Heart left ventricle (tissue), 13 donors: ENCODE measurements around the gene KIF16B.

Source experiments
- POLR2A ChIP-seq, 2 donors: fragments of 450-650 bp; IDR thresholded peaks; one replicate each; pipeline ENCODE4 v1.6.1; 2017; ENCODE audit warnings: antibody characterized with exemption in 2 of 2, mild to moderate bottlenecking in 2 of 2, moderate library complexity in 2 of 2
- TF ChIP-seq, protein P1 (sequence below), 12 donors: fragments of 200-600 bp; sonication (generic) in 4 of 12; IDR thresholded peaks; one replicate each; pipeline versions ENCODE4 v1.5.0 to v1.8.0; 2018 to 2022; ENCODE audit warnings: antibody characterized with exemption in 12 of 12, mild to moderate bottlenecking in 5 of 12
- donor health status: ischemic (EF 13 %, LVEDD 7.1; RV severe dilation, severe dysfunction).
- donor health status: DM: no; HTN: yes; CAD: no.
- donor health status: DM: no; HTN: no; CAD: no.
- donor health status: ischemic (EF 25% LVEDD 6.9; RV normal size, moderate dysfunction).
- donor health status: ischemic (EF 25% LVEDD 5.7; RV mildly dilated, moderate dysfunction).
- donor health status: ischemic (EF 35%, LVEDD 5.7; RV mildly dilated, moderate dysfunction).
- donor health status: nonischemic (EF 11% LVEDD 7.7; RV severe dilation, severe dysfunction).
- donor health status: DM: yes; HTN: yes; CAD: no.
- donor health status: PGD.
- donor health status: ischemic (EF 29% LVEDD 5.4; RV normal size, mild dysfunction).
- donor health status: nonischemic (EF 23%, LVEDD 6.1; RV moderate dilation, normal function).

DNA sequence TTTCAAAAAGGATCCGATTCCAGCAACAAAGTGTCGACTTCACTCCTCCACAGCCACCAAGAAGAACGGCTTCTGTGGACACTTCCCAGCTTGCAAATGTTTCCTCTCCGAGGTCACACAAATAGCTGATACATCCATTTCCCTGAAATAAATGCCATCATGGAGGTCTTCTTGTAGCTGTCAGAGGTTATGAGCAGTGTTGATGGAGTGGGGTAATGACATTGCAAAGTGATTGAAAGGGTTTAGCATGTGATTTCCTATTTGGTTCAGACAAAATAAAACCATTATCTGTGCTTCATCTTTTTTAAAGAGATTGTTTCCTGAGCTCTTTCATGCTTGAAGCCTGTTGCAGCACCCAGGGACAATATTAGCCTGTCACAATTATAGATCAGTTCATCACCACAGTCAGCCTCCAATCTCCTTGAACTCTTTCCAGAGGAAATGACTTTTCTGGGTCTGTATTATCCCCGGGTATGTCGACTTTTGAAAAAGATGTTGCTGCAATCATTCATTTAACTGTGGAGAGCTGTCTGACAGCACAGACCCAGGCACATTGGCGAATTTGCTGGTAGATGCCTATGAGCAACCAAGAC lies 16.9 kb upstream of the KIF16B start:
- TF ChIP-seq, protein P1, sequence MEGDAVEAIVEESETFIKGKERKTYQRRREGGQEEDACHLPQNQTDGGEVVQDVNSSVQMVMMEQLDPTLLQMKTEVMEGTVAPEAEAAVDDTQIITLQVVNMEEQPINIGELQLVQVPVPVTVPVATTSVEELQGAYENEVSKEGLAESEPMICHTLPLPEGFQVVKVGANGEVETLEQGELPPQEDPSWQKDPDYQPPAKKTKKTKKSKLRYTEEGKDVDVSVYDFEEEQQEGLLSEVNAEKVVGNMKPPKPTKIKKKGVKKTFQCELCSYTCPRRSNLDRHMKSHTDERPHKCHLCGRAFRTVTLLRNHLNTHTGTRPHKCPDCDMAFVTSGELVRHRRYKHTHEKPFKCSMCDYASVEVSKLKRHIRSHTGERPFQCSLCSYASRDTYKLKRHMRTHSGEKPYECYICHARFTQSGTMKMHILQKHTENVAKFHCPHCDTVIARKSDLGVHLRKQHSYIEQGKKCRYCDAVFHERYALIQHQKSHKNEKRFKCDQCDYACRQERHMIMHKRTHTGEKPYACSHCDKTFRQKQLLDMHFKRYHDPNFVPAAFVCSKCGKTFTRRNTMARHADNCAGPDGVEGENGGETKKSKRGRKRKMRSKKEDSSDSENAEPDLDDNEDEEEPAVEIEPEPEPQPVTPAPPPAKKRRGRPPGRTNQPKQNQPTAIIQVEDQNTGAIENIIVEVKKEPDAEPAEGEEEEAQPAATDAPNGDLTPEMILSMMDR (IDR thresholded peaks at IDR 0.05): no peak
- no peak for TF ChIP-seq POLR2A (IDR thresholded peaks at IDR 0.05)
